GM23338 (cell line): Measurements from ENCODE around the gene GUCY1A2. TPM values are rescaled to one million over a fixed set of nuclear protein-coding genes. Genes with fewer than 3 reads are reported as not detected.

Source experiments
- ATAC-seq: fragments of 200-7000 bp; cut with Tn5 transposase; 3 replicates; pipeline ENCODE4 v1.9.1; 2020
- DNase-seq: peaks from one replicate; pipeline ENCODE4 v3.0.0-alpha.2; 2015; ENCODE audit warnings: low spot score
- H2AFZ ChIP-seq: fragments of 200-600 bp; sonication (generic); 2 replicates; pipeline ENCODE4 v1.8.0; 2016; ENCODE audit warnings: antibody characterized with exemption, mild to moderate bottlenecking, moderate library complexity
- H3F3A ChIP-seq: fragments of 200-600 bp; sonication (generic); replicated peaks from 2 replicates; pipeline ENCODE4 v1.8.0; 2017; ENCODE audit warnings: antibody characterized with exemption, mixed run types, low read depth
- H3K27ac ChIP-seq: fragments of 200-600 bp; sonication (generic); 2 replicates; pipeline ENCODE4 v1.6.1; 2016; ENCODE audit warnings: low read depth
- H3K27me3 ChIP-seq: fragments of 200-600 bp; sonication (generic); 2 replicates; pipeline ENCODE4 v1.8.0; 2016; ENCODE audit warnings: mild to moderate bottlenecking, mixed run types, moderate library complexity; ENCODE audit not compliant: insufficient read depth
- H3K36me3 ChIP-seq: fragments of 200-600 bp; sonication (generic); 2 replicates; pipeline ENCODE4 v1.8.0; 2016; ENCODE audit warnings: mild to moderate bottlenecking; ENCODE audit not compliant: insufficient read depth
- H3K4me1 ChIP-seq: fragments of 200-600 bp; sonication (generic); 2 replicates; pipeline ENCODE4 v1.8.0; 2016; ENCODE audit warnings: mild to moderate bottlenecking, moderate library complexity; ENCODE audit not compliant: insufficient read depth
- H3K4me2 ChIP-seq: fragments of 200-600 bp; sonication (generic); 2 replicates; pipeline ENCODE4 v1.7.1; 2017; ENCODE audit warnings: mixed run types
- H3K4me3 ChIP-seq: fragments of 200-600 bp; sonication (generic); 2 replicates; pipeline ENCODE4 v1.6.1; 2016; ENCODE audit warnings: mixed run types
- H3K79me2 ChIP-seq: fragments of 200-600 bp; sonication (generic); replicated peaks from 2 replicates; pipeline ENCODE4 v1.8.0; 2017; ENCODE audit warnings: mild to moderate bottlenecking; ENCODE audit not compliant: insufficient read depth
- H3K9me2 ChIP-seq: fragments of 200-600 bp; sonication (generic); 2 replicates; pipeline ENCODE4 v1.8.0; 2017; ENCODE audit not compliant: insufficient read depth
- H4K20me1 ChIP-seq: fragments of 200-600 bp; sonication (generic); replicated peaks from 2 replicates; pipeline ENCODE4 v1.8.0; 2017; ENCODE audit warnings: mild to moderate bottlenecking; ENCODE audit not compliant: insufficient read depth
- H3K27ac Mint-ChIP-seq: 2 replicates; pipeline ENCODE4 v1.8.0; 2020; ENCODE audit warnings: inconsistent platforms, mild to moderate bottlenecking, moderate library complexity, mixed read lengths
- H3K27me3 Mint-ChIP-seq: 3 replicates; pipeline ENCODE4 v1.8.0; 2022; ENCODE audit warnings: low read depth, mild to moderate bottlenecking, moderate library complexity, mixed read lengths, inconsistent platforms; ENCODE audit not compliant: insufficient read depth, poor library complexity
- H3K36me3 Mint-ChIP-seq: 3 replicates; pipeline ENCODE4 v1.8.0; 2021; ENCODE audit warnings: low read depth, mild to moderate bottlenecking, inconsistent platforms, moderate library complexity, mixed read lengths
- H3K4me1 Mint-ChIP-seq: 3 replicates; pipeline ENCODE4 v1.8.0; 2020; ENCODE audit warnings: mild to moderate bottlenecking, inconsistent platforms, mixed read lengths
- H3K4me3 Mint-ChIP-seq: 3 replicates; pipeline ENCODE4 v1.8.0; 2021; ENCODE audit warnings: moderate library complexity, mild to moderate bottlenecking, inconsistent platforms, mixed read lengths
- H3K9me3 Mint-ChIP-seq: 3 replicates; pipeline ENCODE4 v1.8.0; 2020; ENCODE audit warnings: moderate library complexity, mild to moderate bottlenecking, inconsistent platforms, mixed read lengths
- CREB1 ChIP-seq: fragments of 250-450 bp; sonication (Bioruptor Pico); IDR thresholded peaks from 2 replicates; pipeline ENCODE4 v1.5.0; 2020; ENCODE audit warnings: low read depth, mild to moderate bottlenecking, moderate library complexity
- CTCF ChIP-seq, 2 experiments: fragments of 200-600 bp in 1 of 2; sonication (generic) in 1 of 2; conservative IDR thresholded peaks; 2 replicates each; pipeline versions ENCODE4 v1.5.1 to v1.6.1; 2016 to 2017; ENCODE audit warnings: antibody characterized with exemption in 2 of 2, low read depth in 2 of 2, mild to moderate bottlenecking in 2 of 2, moderate library complexity in 1 of 2
- ETS1 ChIP-seq: IDR thresholded peaks from 2 replicates; pipeline ENCODE4 v1.6.1; 2016; ENCODE audit warnings: antibody characterized with exemption
- EZH2 ChIP-seq: fragments of 200-600 bp; sonication (generic); IDR thresholded peaks from one replicate; pipeline ENCODE4 v1.8.0; 2017; ENCODE audit warnings: antibody characterized with exemption, mild to moderate bottlenecking, low read depth; ENCODE audit not compliant: unreplicated experiment
- EZH2phosphoT487 ChIP-seq: fragments of 200-600 bp; sonication (generic); IDR thresholded peaks from one replicate; pipeline ENCODE4 v1.8.1; 2018; ENCODE audit warnings: antibody characterized with exemption; ENCODE audit not compliant: unreplicated experiment
- JUNB ChIP-seq: IDR thresholded peaks from one replicate; pipeline ENCODE4 v1.6.1; 2016; ENCODE audit warnings: antibody characterized with exemption; ENCODE audit not compliant: unreplicated experiment
- NANOG ChIP-seq: IDR thresholded peaks from 2 replicates; pipeline ENCODE4 v1.6.1; 2016; ENCODE audit warnings: antibody characterized with exemption, borderline replicate concordance
- POLR2AphosphoS5 ChIP-seq: IDR thresholded peaks from 2 replicates; pipeline ENCODE4 v1.6.1; 2016; ENCODE audit warnings: antibody characterized with exemption, low read depth
- STAT1 ChIP-seq: IDR thresholded peaks from one replicate; pipeline ENCODE4 v1.6.1; 2016; ENCODE audit warnings: antibody characterized with exemption; ENCODE audit not compliant: unreplicated experiment
- ZNF114 ChIP-seq: fragments of 250-450 bp; sonication (Bioruptor Pico); IDR thresholded peaks from 2 replicates; pipeline ENCODE4 v1.5.0; 2020; ENCODE audit warnings: mild to moderate bottlenecking, moderate library complexity
- ZNF331 ChIP-seq: fragments of 250-450 bp; sonication (Bioruptor Pico); IDR thresholded peaks from 2 replicates; pipeline ENCODE4 v1.5.0; 2020; ENCODE audit warnings: low read depth, mild to moderate bottlenecking, moderate library complexity
- ZNF462 ChIP-seq: fragments of 250-450 bp; sonication (Bioruptor Pico); IDR thresholded peaks from 2 replicates; pipeline ENCODE4 v1.5.0; 2020; ENCODE audit warnings: mild to moderate bottlenecking, moderate library complexity
- polyA plus RNA-seq: library from polyadenylated mRNA; unstranded; fragments of >200 nt; fragmentation: Nextera tagmentation; extraction: Ambion mirVana; gene quantifications from 2 replicates; pipeline ENCODE4 v1.2.1, GENCODE V29; 2016
- total RNA-seq: library from RNA; depleted of rRNA; stranded (reverse); fragments of >200 nt; shearing (Covaris generic); gene quantifications from 2 replicates; pipeline ENCODE4 v1.2.3, GENCODE V29; 2014
- TF ChIP-seq, protein P1 (sequence below): IDR thresholded peaks from one replicate; pipeline ENCODE4 v1.6.1; 2018; ENCODE audit warnings: antibody characterized with exemption; ENCODE audit not compliant: unreplicated experiment

Gene GUCY1A2
- total and polyA plus RNA-seq, 2 experiments from 2014 or later: 0.36 to 1.4 TPM

DNA sequence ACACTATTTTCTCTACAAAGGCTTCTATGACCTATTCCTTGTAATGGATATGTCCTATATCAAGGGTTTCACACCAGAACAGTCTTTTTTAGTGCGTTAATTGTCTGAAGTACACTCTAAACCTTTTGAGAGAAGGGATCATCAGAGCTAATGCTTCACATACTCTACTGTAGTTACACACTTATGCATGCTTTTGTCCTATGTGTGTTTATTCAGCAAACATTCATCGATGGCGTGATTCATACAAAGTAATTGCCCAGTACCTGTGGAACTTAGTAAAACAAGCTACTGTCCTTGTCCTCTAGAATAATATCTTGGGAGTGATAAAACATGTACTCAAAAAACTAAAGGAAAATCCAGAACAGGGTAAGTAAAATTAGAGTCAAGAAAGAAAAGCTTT is 139.2 kb downstream of the GUCY1A2 start:
- Histone ChIP-seq H3F3A (no peaks in the 10 kb centered on the region), H3K4me2 (no peak overlapping the region), H3K79me2 (no peaks in the 10 kb centered on the region), H3K4me3 (no peak overlapping the region), H3K27me3 (no peaks in the 10 kb centered on the region), H3K36me3 (no peaks in the 10 kb centered on the region), H3K4me1 (peaks cover 9% of the 10 kb centered on the region; the same call in 1 of the 2 replicates), H4K20me1 (no peaks in the 10 kb centered on the region), H3K9me2 (0 out of 2 replicates have a peak, but pooled peaks cover 4% of the 10 kb centered on the region), H2AFZ (no peak overlapping the region), H3K27ac (no peak overlapping the region)
- ATAC-seq (no peak), DNase-seq (no peak)
- Mint-ChIP-seq H3K27ac (no peak overlapping the region), H3K4me3 (no peak overlapping the region), H3K27me3 (no peaks in the 10 kb centered on the region), H3K36me3 (no peaks in the 10 kb centered on the region), H3K9me3 (no peaks in the 10 kb centered on the region), H3K4me1 (no peaks in the 10 kb centered on the region)
- no peak for TF ChIP-seq ZNF462 (CRISPR knock-in tag)
- no peak for TF ChIP-seq JUNB
- no peak for TF ChIP-seq EZH2
- no peak for TF ChIP-seq ZNF114 (CRISPR knock-in tag)
- no peak for TF ChIP-seq CREB1 (CRISPR knock-in tag)
- no peak for TF ChIP-seq EZH2phosphoT487
- no peak for TF ChIP-seq POLR2AphosphoS5
- no peak for TF ChIP-seq STAT1
- no peak for TF ChIP-seq ZNF331
- TF ChIP-seq CTCF (conservative IDR thresholded peaks at IDR 0.05; ENCODE audit: low read depth in 2 of 2): no peak
- TF ChIP-seq, protein P1, sequence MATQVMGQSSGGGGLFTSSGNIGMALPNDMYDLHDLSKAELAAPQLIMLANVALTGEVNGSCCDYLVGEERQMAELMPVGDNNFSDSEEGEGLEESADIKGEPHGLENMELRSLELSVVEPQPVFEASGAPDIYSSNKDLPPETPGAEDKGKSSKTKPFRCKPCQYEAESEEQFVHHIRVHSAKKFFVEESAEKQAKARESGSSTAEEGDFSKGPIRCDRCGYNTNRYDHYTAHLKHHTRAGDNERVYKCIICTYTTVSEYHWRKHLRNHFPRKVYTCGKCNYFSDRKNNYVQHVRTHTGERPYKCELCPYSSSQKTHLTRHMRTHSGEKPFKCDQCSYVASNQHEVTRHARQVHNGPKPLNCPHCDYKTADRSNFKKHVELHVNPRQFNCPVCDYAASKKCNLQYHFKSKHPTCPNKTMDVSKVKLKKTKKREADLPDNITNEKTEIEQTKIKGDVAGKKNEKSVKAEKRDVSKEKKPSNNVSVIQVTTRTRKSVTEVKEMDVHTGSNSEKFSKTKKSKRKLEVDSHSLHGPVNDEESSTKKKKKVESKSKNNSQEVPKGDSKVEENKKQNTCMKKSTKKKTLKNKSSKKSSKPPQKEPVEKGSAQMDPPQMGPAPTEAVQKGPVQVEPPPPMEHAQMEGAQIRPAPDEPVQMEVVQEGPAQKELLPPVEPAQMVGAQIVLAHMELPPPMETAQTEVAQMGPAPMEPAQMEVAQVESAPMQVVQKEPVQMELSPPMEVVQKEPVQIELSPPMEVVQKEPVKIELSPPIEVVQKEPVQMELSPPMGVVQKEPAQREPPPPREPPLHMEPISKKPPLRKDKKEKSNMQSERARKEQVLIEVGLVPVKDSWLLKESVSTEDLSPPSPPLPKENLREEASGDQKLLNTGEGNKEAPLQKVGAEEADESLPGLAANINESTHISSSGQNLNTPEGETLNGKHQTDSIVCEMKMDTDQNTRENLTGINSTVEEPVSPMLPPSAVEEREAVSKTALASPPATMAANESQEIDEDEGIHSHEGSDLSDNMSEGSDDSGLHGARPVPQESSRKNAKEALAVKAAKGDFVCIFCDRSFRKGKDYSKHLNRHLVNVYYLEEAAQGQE: no peak
- TF ChIP-seq NANOG: no peak
- TF ChIP-seq ETS1: no peak
